Measurements from ENCODE around the gene DACH1. TPM values are rescaled to one million over a fixed set of nuclear protein-coding genes. Genes with fewer than 3 reads are reported as not detected.

Gene DACH1
- total RNA-seq, 2 donors from 2014 or later = 0.39 to 1.6 TPM

DNA sequence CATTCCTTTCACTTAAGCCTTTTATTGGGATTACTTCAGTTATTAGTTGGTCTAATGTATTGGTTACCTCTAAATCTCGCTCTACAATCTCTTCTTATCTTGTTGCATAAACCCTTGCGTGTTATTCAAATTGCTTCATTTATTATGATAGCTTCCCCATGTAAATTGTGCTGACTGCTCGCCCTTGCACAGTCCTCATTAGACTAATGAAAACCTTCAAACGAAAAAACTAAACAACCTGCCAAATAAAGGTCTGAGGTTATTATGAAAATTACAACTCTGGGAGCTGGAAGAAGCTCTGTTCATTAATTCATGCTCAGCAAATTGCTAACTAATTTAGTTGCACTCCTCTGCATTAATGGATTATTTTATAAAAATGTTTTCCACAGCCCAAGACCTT, 320.1 kb downstream of the DACH1 start:
- DNase-seq (ENCODE audit: low spot score) = no peak
- TF ChIP-seq, protein P1, sequence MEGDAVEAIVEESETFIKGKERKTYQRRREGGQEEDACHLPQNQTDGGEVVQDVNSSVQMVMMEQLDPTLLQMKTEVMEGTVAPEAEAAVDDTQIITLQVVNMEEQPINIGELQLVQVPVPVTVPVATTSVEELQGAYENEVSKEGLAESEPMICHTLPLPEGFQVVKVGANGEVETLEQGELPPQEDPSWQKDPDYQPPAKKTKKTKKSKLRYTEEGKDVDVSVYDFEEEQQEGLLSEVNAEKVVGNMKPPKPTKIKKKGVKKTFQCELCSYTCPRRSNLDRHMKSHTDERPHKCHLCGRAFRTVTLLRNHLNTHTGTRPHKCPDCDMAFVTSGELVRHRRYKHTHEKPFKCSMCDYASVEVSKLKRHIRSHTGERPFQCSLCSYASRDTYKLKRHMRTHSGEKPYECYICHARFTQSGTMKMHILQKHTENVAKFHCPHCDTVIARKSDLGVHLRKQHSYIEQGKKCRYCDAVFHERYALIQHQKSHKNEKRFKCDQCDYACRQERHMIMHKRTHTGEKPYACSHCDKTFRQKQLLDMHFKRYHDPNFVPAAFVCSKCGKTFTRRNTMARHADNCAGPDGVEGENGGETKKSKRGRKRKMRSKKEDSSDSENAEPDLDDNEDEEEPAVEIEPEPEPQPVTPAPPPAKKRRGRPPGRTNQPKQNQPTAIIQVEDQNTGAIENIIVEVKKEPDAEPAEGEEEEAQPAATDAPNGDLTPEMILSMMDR (IDR thresholded peaks at IDR 0.05) = no peak
- no peak overlapping the region for H3K4me3 ChIP-seq
- H3K27me3 ChIP-seq = no peaks in the 10 kb centered on the region
- H3K9me3 ChIP-seq = no peaks in the 10 kb centered on the region
- H3K36me3 ChIP-seq = no peaks in the 10 kb centered on the region
- H3K27ac ChIP-seq = no peak overlapping the region
- H3K4me1 ChIP-seq = no peaks in the 10 kb centered on the region

DNA sequence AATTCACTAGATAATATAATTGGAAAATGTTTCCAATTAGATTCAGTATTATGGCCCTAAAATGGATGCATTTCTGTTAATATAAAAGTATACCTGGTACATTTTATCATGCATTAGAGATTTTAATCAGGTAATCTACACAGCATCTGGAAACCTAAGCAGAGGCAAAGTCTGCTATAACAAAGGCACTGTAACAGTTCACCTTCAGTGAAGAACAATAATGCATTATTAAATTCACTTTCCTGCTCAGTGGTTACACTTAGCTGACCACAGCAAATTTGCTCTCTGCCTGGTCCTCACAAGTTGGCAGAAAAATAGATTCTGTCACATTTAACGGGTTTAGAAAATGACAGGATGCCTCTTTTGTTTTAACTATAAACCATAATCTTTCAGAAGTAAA, 326.9 kb downstream of the DACH1 start:
- H3K27me3 ChIP-seq = no peaks in the 10 kb centered on the region
- TF ChIP-seq, protein P1 (IDR thresholded peaks at IDR 0.05) = no peak
- no peaks in the 10 kb centered on the region for H3K36me3 ChIP-seq
- H3K9me3 ChIP-seq = no peaks in the 10 kb centered on the region
- no peak overlapping the region for H3K4me3 ChIP-seq
- DNase-seq (ENCODE audit: low spot score) = no peak
- H3K27ac ChIP-seq = no peak overlapping the region
- no peaks in the 10 kb centered on the region for H3K4me1 ChIP-seq

GRCh38 chr13:71536201-71536600, 330.8 kb downstream of the DACH1 start:
- Histone ChIP-seq H3K9me3 (no peaks in the 10 kb centered on the region), H3K27ac (no peak overlapping the region), H3K36me3 (no peaks in the 10 kb centered on the region), H3K27me3 (no peaks in the 10 kb centered on the region), H3K4me1 (no peaks in the 10 kb centered on the region), H3K4me3 (no peak overlapping the region)
- TF ChIP-seq, protein P1 (IDR thresholded peaks at IDR 0.05) = no peak
- no peak for DNase-seq (ENCODE audit: low spot score)

GRCh38 chr13:71524613-71525304, 342.2 kb downstream of the DACH1 start:
- TF ChIP-seq, protein P1 (IDR thresholded peaks at IDR 0.05) = no peak
- Histone ChIP-seq H3K36me3 (no peaks in the 10 kb centered on the region), H3K4me3 (no peak overlapping the region), H3K4me1 (no peaks in the 10 kb centered on the region), H3K27ac (no peak overlapping the region), H3K9me3 (no peaks in the 10 kb centered on the region), H3K27me3 (no peaks in the 10 kb centered on the region)
- DNase-seq (ENCODE audit: low spot score) = no peak

- H3K27ac ChIP-seq = no peak overlapping the region
- no peaks in the 10 kb centered on the region for H3K36me3 ChIP-seq
- DNase-seq (ENCODE audit: low spot score) = no peak
- H3K27me3 ChIP-seq = no peaks in the 10 kb centered on the region
- no peak overlapping the region for H3K4me3 ChIP-seq
- TF ChIP-seq, protein P1 (IDR thresholded peaks at IDR 0.05) = no peak
- no peaks in the 10 kb centered on the region for H3K9me3 ChIP-seq
- H3K4me1 ChIP-seq = no peaks in the 10 kb centered on the region
Measured at GRCh38 chr13:71524245-71524612, 342.8 kb downstream of the DACH1 start.

GRCh38 chr13:71522941-71523526, 344.0 kb downstream of the DACH1 start:
- H3K4me1 ChIP-seq = no peaks in the 10 kb centered on the region
- DNase-seq (ENCODE audit: low spot score) = no peak
- no peak overlapping the region for H3K27ac ChIP-seq
- no peak overlapping the region for H3K4me3 ChIP-seq
- no peaks in the 10 kb centered on the region for H3K27me3 ChIP-seq
- H3K9me3 ChIP-seq = no peaks in the 10 kb centered on the region
- TF ChIP-seq, protein P1 (IDR thresholded peaks at IDR 0.05) = no peak
- no peaks in the 10 kb centered on the region for H3K36me3 ChIP-seq
